Measurements from ENCODE around the gene ZNF593OS.
A peak's percentile ranks its signal among the peaks of the same experiment; 100 is the strongest.

Gene ZNF593OS

DNA sequence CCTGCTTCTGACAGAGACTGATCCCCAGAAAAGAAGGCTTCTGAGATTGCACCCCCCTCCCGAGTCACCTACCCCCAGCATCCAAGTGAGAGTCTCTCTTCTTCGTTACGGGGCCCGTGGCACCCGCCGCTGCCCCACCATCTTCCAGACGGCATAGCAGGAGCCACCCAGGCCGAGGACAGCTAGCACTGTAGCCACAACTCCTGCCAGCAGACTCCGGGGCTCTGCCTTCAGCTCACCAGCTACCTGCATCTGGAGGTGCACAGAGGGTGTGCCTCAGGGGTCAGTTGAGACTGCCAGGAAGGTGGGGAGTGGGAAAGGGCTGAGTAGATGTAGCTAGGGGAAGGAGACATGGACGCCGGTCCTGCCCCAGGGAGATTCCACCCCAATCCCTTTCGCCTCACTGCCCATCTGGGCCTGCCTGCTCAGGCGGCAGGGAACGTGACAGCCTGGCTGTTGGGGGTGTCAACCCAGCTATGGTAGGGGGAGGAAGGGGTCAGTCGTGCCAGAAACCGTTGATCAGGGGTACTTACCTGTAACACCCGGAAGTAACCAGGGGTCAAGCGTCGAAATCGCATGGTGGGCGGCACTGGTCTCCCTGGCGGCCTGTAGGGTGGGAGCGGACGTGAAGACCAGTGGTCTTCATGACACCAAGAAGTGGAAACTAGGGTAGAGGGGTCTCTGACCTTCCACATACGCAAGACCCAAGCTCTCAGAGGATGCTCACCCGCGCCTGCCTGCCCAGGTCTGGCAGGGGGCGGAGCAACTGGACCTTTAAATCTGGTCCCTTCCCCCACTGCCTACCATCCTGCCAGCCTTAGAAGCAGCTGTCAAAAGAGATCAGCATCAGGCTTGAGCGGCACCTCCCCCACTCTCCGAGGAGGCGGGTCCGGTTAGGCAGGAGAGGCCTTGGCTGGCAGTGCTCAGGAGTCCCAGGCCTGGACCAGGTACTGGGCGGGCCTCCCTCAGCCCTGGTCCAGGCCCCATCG, at the start of gene ZNF593OS:
ZNF593OS (minus strand) TSS at position 749 of the 989 bp plus-strand sequence; CDS start at position 578, 171 bp downstream.
- no peak for DNase-seq

DNA sequence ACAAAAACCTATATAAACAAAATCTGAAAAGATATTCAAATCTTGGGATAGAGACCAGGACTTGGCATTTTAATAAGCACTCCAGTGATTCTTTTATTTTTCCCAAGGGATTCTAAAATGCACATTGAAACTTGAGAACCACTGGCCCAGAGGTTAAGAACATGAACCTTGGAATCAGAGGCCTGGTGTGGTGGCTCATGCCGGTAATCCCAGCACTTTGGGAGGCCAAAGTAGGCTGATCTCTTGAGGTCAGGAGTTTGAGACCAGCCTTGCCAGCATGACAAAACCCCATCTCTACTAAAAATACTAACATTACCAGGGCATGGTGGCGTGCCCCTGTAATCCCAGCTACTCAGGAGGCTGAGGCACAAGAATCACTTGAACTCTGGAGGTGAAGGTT, 49.5 kb upstream of the ZNF593OS start:
- no peak for DNase-seq

GRCh38 chr1:26220199-26220912, 48.7 kb upstream of the ZNF593OS start:
- peak; percentile 42 to 70 for DNase-seq

DNA sequence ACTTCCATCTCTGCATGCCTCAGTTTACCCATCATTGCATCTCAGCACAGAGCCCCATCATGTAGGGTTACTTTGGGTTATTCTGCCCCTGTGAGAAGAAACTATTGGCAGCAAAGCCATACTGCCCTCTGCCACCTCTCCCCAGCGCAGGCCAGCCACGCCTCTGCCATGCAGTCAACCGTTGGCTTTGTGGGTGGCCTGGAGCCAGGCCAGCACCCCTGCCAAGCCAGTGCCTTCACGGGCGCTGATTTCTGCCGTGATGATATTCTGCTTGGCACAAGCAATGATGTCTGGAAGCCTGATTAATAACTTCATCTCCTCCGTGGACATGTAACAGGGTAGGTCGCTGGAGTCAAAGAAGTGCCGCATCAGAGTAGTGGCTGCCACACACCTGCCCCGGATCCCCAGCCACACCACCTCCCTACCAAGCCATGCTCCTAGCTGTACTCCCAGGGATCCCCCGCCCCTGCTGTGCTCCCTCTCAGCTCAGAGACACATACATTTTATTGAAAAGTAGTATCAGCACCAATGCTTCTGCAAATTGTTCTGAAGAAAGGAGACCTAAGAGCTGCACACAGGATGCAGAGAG, 47.4 kb upstream of the ZNF593OS start:
- no peak for DNase-seq

DNA sequence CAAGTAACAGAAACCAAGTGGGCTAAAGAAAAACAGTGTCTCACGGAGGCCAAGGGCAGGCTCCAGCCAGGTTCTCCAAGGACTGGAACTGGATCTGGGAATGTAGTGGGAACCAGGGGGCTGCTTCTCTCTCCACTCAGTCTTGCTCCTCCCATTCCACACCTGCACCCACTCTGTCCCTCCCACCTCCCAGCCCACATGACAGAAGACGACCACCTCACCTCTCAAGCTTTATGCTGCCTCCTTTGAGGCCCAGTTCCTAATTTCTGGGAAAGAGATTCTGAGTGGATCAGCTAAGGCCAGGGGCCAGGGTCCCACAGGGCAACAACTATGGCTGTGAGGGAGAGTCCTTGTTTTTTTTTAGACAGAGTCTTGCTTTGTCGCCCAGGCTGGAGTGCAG, 43.6 kb upstream of the ZNF593OS start:
- DNase-seq, result no peak

GRCh38 chr1:26213335-26213905, 41.8 kb upstream of the ZNF593OS start:
- no peak for DNase-seq

DNA sequence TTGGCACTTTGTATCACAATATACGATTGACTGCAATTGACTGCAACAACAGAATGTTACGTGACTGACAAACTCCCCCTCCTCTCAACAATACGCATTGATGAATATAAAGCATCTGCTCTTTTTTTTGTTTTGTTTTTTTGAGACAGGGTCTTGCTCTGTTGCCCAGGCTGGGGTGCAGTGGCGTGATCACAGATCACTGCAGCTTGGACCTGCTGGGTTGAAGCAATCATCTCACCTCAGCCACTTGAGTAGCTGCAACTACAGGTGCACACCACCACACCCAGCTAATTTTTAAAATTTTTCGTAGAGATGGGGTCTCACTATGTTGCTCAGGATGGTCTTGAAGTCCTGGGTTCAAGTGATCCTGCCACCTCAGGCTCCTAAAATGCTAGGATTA, 41.1 kb upstream of the ZNF593OS start:
- no peak for DNase-seq

GRCh38 chr1:26210147-26210870, 38.7 kb upstream of the ZNF593OS start:
- peak; percentile 17 to 46 for DNase-seq

DNA sequence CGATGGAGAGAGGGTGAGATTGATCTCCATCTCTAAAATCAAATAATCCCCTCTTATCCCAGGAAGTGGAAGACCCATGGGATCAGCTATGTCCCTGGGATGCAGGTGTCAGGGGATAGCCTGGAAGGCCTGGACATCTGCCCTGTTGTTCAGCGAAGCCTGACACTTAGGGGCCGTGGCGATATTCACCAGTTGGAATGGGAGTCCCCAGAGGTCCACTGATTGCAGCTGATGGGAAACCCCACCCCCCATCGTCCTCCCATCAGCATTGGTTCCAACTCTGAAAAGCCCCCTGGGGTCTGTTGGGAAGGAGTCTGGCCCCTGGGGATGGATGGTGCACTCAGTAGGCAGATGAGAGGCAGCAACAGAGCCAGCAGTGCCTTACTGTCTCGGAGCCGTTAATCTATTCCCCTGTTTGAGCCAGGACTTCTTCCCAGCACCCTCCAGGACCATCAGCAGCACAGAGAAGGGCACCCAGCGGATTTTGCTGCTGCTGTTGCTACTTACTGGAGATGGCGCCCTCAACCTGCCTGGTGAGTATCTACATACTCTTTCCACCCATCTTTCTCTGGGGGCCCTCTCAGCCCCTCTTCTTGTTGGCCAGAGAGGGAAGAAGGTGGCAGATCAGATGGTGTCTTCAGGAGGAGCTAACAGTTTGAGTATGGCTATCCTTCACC, 32.1 kb upstream of the ZNF593OS start:
- peak; percentile 13 to 36 for DNase-seq

- DNase-seq, result no peak
Measured at GRCh38 chr1:26200413-26200812, 28.8 kb upstream of the ZNF593OS start.

- no peak for DNase-seq
Measured at GRCh38 chr1:26197813-26198212, 26.2 kb upstream of the ZNF593OS start.

DNA sequence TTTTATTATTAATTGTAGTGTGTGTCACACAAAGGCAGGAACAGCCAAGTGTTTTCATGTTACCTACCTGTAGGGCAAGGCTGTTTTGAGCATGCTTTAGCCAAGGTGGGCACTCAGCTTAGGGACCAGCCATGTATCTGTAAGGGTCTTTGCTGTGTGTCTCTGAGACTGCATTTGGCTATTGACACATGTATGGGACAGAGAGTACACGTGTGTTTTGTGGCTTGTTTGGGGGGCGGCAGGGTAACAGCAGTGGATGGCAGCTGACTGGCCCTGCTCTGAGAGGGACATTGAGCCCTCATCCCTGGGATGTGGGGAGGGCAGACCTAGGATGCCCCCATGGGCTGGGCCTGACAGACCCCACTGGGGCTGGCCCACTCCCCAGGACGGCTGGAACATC, 25.7 kb upstream of the ZNF593OS start:
- DNase-seq, result no peak

DNA sequence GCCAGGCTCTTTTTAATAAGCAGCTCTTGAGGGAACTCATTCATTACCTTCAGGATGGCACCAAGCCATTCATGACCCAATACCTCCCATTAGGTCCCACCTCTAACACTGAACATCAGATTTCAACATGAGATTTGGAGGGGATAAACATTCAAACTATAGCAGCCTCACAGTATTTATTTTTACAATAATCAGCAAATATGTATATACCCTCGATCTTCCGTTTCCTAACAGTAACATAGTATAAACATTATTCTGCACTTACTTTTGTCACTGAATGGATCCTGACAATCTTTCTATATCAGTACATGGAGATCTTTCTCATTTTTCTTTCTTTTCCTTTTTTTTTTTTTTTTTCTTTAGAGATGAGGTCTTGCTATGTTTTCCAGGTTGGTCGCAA, 24.2 kb upstream of the ZNF593OS start:
- no peak for DNase-seq

DNA sequence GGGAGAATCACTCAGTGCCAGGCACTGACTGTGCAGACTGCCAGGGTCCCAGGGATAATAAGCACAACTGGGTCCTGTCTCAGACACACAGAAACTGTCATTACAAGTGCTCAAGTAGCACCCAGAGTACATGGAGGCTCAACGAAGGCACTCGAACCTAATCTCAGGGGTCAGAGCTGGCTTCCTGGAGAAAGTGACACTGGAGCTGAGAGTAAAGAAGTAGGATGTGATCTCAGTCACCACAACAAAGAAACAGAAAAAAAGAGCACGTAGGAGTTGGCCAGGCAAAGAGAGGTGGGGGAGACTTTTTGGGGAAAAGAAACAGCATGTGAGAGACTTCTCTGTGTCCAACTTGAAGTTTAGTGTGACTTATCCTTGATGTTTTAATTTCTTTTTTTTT, 20.1 kb upstream of the ZNF593OS start:
- no peak for DNase-seq

- peak; percentile 6 to 34 for DNase-seq
Measured at GRCh38 chr1:26190373-26190987, 18.8 kb upstream of the ZNF593OS start, which contains the start of gene CATSPER4. TSS of gene CATSPER4 (plus strand) at chr1:26190602. CDS start at chr1:26190628, 26 bp downstream.

GRCh38 chr1:26189751-26190275, 18.2 kb upstream of the ZNF593OS start:
- DNase-seq, result no peak

DNA sequence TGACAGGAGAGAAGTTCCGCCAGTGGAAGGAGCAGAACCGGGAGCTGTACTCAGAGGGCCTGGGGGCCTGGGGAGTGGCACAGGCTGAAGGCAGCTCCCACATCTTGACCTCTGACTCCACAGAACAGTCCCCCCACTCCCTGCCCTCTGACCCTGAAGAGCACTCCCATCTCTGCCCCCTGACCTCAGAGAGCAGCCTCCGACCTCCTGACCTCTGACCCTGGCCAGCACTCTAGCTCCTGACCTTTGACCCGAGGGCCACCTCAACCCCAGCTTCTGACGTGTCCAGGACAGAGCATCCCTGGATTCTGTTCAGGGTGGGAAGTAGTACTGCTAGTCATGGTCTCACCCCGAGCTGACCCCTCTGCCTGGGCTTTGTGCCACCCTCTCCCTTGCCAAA, 17.7 kb upstream of the ZNF593OS start:
- no peak for DNase-seq

- no peak for DNase-seq
Measured at GRCh38 chr1:26188477-26188876, 16.8 kb upstream of the ZNF593OS start.

- no peak for DNase-seq
Measured at GRCh38 chr1:26187882-26188281, 16.2 kb upstream of the ZNF593OS start.

- DNase-seq, result no peak
Measured at GRCh38 chr1:26184883-26185282, 13.3 kb upstream of the ZNF593OS start.

GRCh38 chr1:26184086-26184485, 12.5 kb upstream of the ZNF593OS start:
- DNase-seq, result no peak
